OCI-LY1 (cell line): ENCODE results near the gene LMF1.

Experiments used
- H2AFZ ChIP-seq: fragments of 200-600 bp; sonication (generic), shearing (Covaris generic); 2 replicates; pipeline ENCODE4 v1.6.0; 2014; ENCODE audit warnings: antibody characterized with exemption, mild to moderate bottlenecking, low read length
- H3F3A ChIP-seq: fragments of 200-600 bp; sonication (generic), shearing (Covaris generic); 2 replicates; pipeline ENCODE4 v1.6.0; 2014; ENCODE audit warnings: mild to moderate bottlenecking, antibody characterized with exemption, low read length, moderate library complexity; ENCODE audit not compliant: insufficient read depth
- H3K27ac ChIP-seq: fragments of 200-600 bp; sonication (generic); 2 replicates; pipeline ENCODE4 v1.5.1; 2014; ENCODE audit warnings: low read length, mixed run types, mild to moderate bottlenecking, low read depth; ENCODE audit not compliant: poor library complexity, severe bottlenecking
- H3K27me3 ChIP-seq: fragments of 200-600 bp; sonication (generic); 2 replicates; pipeline ENCODE4 v1.6.0; 2014; ENCODE audit warnings: antibody characterized with exemption, mild to moderate bottlenecking, low read length, moderate library complexity; ENCODE audit not compliant: insufficient read depth
- H3K36me3 ChIP-seq: fragments of 200-600 bp; sonication (generic); 2 replicates; pipeline ENCODE4 v1.6.1; 2014; ENCODE audit warnings: mild to moderate bottlenecking, antibody characterized with exemption, low read length, moderate library complexity, mixed read lengths; ENCODE audit not compliant: insufficient read depth
- H3K4me1 ChIP-seq: fragments of 200-600 bp; sonication (generic); 2 replicates; pipeline ENCODE4 v1.5.1; 2014; ENCODE audit warnings: mild to moderate bottlenecking, low read length, moderate library complexity; ENCODE audit not compliant: insufficient read depth, severe bottlenecking
- H3K4me2 ChIP-seq: fragments of 200-600 bp; sonication (generic), shearing (Covaris generic); 2 replicates; pipeline ENCODE4 v1.6.1; 2014; ENCODE audit warnings: low read length
- H3K4me3 ChIP-seq: fragments of 200-600 bp; sonication (generic); 2 replicates; pipeline ENCODE4 v1.5.1; 2014; ENCODE audit warnings: low read length, low read depth, mild to moderate bottlenecking, mixed read lengths; ENCODE audit not compliant: poor library complexity, severe bottlenecking
- H3K79me2 ChIP-seq: fragments of 200-600 bp; shearing (Covaris generic); 2 replicates; pipeline ENCODE4 v1.6.1; 2016; ENCODE audit warnings: mixed run types, low read length, mixed read lengths; ENCODE audit not compliant: insufficient read depth
- H3K9ac ChIP-seq: fragments of 200-600 bp; sonication (generic), shearing (Covaris generic); 2 replicates; pipeline ENCODE4 v1.6.1; 2014; ENCODE audit warnings: mild to moderate bottlenecking, low read length, mixed read lengths
- H3K9me2 ChIP-seq: fragments of 200-600 bp; sonication (generic), shearing (Covaris generic); 2 replicates; pipeline ENCODE4 v1.6.1; 2014; ENCODE audit warnings: low read depth, mild to moderate bottlenecking, low read length, mixed read lengths
- H3K9me3 ChIP-seq: fragments of 200-600 bp; shearing (Covaris generic); 2 replicates; pipeline ENCODE4 v1.6.1; 2014; ENCODE audit warnings: low read length, mixed read lengths
- H4K20me1 ChIP-seq: fragments of 200-600 bp; sonication (generic), shearing (Covaris generic); 2 replicates; pipeline ENCODE4 v1.6.0; 2016; ENCODE audit warnings: mild to moderate bottlenecking, low read length; ENCODE audit not compliant: insufficient read depth
- EZH2 ChIP-seq: fragments of 200-600 bp; sonication (generic), shearing (Covaris generic); IDR thresholded peaks from 2 replicates; pipeline ENCODE4 v1.8.0; 2017; ENCODE audit warnings: borderline replicate concordance, mixed run types, mild to moderate bottlenecking, antibody characterized with exemption, low read length, moderate library complexity, mixed read lengths
- TF ChIP-seq, protein P1 (sequence below): fragments of 200-600 bp; sonication (generic), shearing (Covaris generic); IDR thresholded peaks from 2 replicates; pipeline ENCODE4 v1.5.1; 2017; ENCODE audit warnings: mild to moderate bottlenecking, antibody characterized with exemption, low read length, moderate library complexity, mixed read lengths

The LMF1 gene

GRCh38 chr16:927406-927805 is 43.4 kb downstream of the LMF1 start:
- H2AFZ ChIP-seq, result no peak overlapping the region
- no peaks in the 10 kb centered on the region for H4K20me1 ChIP-seq
- no peaks in the 10 kb centered on the region; the same call in 1 of the 2 replicates for H3K9me3 ChIP-seq
- no peaks in the 10 kb centered on the region for H3K4me1 ChIP-seq
- H3K9me2 ChIP-seq, result no peaks in the 10 kb centered on the region
- no peaks in the 10 kb centered on the region for H3K79me2 ChIP-seq
- H3F3A ChIP-seq, result no peaks in the 10 kb centered on the region
- no peak overlapping the region for H3K27ac ChIP-seq
- H3K4me2 ChIP-seq, result no peak overlapping the region
- no peak overlapping the region for H3K4me3 ChIP-seq
- no peak overlapping the region for H3K9ac ChIP-seq
- TF ChIP-seq, protein P1, sequence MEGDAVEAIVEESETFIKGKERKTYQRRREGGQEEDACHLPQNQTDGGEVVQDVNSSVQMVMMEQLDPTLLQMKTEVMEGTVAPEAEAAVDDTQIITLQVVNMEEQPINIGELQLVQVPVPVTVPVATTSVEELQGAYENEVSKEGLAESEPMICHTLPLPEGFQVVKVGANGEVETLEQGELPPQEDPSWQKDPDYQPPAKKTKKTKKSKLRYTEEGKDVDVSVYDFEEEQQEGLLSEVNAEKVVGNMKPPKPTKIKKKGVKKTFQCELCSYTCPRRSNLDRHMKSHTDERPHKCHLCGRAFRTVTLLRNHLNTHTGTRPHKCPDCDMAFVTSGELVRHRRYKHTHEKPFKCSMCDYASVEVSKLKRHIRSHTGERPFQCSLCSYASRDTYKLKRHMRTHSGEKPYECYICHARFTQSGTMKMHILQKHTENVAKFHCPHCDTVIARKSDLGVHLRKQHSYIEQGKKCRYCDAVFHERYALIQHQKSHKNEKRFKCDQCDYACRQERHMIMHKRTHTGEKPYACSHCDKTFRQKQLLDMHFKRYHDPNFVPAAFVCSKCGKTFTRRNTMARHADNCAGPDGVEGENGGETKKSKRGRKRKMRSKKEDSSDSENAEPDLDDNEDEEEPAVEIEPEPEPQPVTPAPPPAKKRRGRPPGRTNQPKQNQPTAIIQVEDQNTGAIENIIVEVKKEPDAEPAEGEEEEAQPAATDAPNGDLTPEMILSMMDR, result no peak
- no peak for TF ChIP-seq EZH2
- H3K27me3 ChIP-seq, result no peaks in the 10 kb centered on the region
- no peaks in the 10 kb centered on the region for H3K36me3 ChIP-seq

DNA sequence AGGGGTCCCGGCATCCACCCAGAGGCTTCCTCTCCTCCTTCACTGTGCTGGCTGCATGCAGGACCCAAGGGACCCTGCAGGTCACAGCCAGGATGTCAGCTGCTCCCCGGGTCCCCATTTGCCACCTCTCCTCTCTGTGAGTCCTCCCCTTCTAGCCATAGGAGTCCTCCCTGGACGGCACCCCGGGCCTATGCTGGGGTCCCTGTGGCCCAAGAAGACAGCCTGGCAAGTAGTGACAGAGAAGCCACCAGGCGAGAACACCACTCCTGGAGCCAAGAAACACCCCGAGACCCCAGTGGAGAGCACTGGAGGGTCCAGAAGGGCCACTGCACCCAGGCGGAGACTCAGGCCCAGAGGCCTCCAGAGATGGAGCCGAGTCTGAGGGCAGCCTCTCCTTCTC is 44.1 kb downstream of the LMF1 start:
- Histone ChIP-seq H3K36me3 (no peaks in the 10 kb centered on the region), H3K27ac (no peak overlapping the region), H3K9me2 (no peaks in the 10 kb centered on the region), H3K27me3 (no peaks in the 10 kb centered on the region), H4K20me1 (no peaks in the 10 kb centered on the region), H3K9me3 (no peaks in the 10 kb centered on the region; the same call in 1 of the 2 replicates), H3K4me3 (no peak overlapping the region), H3K79me2 (no peaks in the 10 kb centered on the region), H3K4me2 (no peak overlapping the region), H3K4me1 (no peaks in the 10 kb centered on the region), H2AFZ (no peak overlapping the region), H3K9ac (no peak overlapping the region), H3F3A (no peaks in the 10 kb centered on the region)
- no peak for TF ChIP-seq EZH2
- TF ChIP-seq, protein P1, result no peak

DNA sequence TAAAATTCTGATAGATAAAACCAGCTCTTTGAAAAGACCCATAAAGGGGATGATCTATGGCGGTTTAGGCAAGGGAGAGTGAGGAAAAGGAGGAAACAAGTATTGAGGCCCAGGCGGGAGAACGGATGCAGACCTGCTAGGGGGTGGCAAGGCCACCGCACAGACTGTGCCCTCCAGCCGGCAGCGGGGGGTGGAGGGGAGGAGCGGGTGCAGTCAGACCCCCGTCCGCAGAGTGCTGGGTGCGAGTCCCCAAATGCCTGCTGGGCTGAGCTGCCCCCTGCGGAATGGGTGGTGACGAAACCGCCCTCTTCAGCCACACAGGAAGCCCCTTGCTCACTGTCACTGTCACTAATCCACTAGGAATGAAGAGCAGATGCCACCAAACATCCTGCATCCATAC is 46.0 kb downstream of the LMF1 start:
- Histone ChIP-seq H3K4me1 (no peaks in the 10 kb centered on the region), H3K27me3 (no peaks in the 10 kb centered on the region), H3F3A (no peaks in the 10 kb centered on the region), H3K9me2 (no peaks in the 10 kb centered on the region), H3K9me3 (no peaks in the 10 kb centered on the region; the same call in 1 of the 2 replicates), H4K20me1 (no peaks in the 10 kb centered on the region), H3K4me2 (no peak overlapping the region), H3K36me3 (no peaks in the 10 kb centered on the region), H3K4me3 (no peak overlapping the region), H2AFZ (no peak overlapping the region), H3K27ac (no peak overlapping the region), H3K9ac (no peak overlapping the region), H3K79me2 (no peaks in the 10 kb centered on the region)
- TF ChIP-seq, protein P1, result no peak
- TF ChIP-seq EZH2, result no peak
